AG04450 (cell line): ENCODE results near the gene SLC39A13. TPM values are rescaled to one million over a fixed set of nuclear protein-coding genes. Genes with fewer than 3 reads are reported as not detected.

ENCODE experiments used
- CTCF ChIA-PET: fragments of 300-600, 350-600 bp; formaldehyde crosslinking; extraction: SDS; loops from one replicate; lab custom pipeline; 2022; ENCODE audit warnings: antibody characterized with exemption, inconsistent platforms; lab: Charles Lee
- POLR2A ChIA-PET: fragments of 350-600 bp; formaldehyde crosslinking; extraction: SDS; loops from one replicate; lab custom pipeline; 2021; ENCODE audit warnings: antibody characterized with exemption, inconsistent platforms; lab: Yijun Ruan, JAX
- DNase-seq: peaks from one replicate; pipeline ENCODE4 v3.0.0-alpha.2; 2011; ENCODE audit warnings: low read depth, low spot score
- H3K27ac ChIP-seq: one replicate; pipeline ENCODE4 v1.5.1; 2012; ENCODE audit warnings: low read depth, low read length, control low read depth
- H3K27me3 ChIP-seq: one replicate; pipeline ENCODE4 v1.6.0; 2012; ENCODE audit warnings: low read length; ENCODE audit not compliant: control insufficient read depth, insufficient read depth
- H3K4me3 ChIP-seq: 2 replicates; pipeline ENCODE4 v1.5.1; 2011; ENCODE audit warnings: mild to moderate bottlenecking, low read depth, low read length, control low read depth
- H3K9me3 ChIP-seq: 2 replicates; pipeline ENCODE4 v1.5.1; 2012; ENCODE audit warnings: low read length; ENCODE audit not compliant: control insufficient read depth, insufficient read depth
- polyA plus RNA-seq: library from polyadenylated mRNA; depleted of rRNA; stranded (reverse); fragments of >200 nt; gene quantifications from 2 replicates; pipeline ENCODE4 v1.2.3, GENCODE V29; 2011
- TF ChIP-seq, protein P1 (sequence below): IDR thresholded peaks from 2 replicates; pipeline ENCODE4 v1.5.1; 2011; ENCODE audit warnings: low read depth, low read length, control low read depth, inconsistent platforms

SLC39A13 gene
- polyA plus RNA-seq, 1 experiment = 54.4 TPM

DNA sequence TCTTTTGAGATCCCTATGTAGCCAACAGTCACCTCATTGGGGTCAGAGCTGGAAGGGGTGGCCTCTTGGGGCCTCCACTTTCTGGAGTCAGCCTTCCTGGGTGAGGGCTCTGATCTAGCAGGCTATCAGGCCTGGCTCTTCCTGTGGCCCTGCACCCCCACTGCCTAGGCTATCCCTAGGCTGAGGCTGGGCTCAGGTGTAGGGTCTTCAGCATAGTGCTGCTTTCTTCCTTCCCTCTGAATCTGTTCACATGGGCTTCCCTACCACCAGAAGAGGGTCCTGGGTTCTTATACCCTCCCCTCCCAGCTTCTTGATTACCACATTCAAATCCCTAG lies 29.6 kb upstream of the SLC39A13 start:
- CTCF ChIA-PET = no interaction called here
- H3K27ac ChIP-seq = no peak overlapping the region
- no peak for DNase-seq
- no peaks in the 10 kb centered on the region; the same call in 1 of the 2 replicates for H3K9me3 ChIP-seq
- POLR2A ChIA-PET = no interaction called here
- H3K4me3 ChIP-seq = no peak overlapping the region
- no peaks in the 10 kb centered on the region for H3K27me3 ChIP-seq
- TF ChIP-seq, protein P1, sequence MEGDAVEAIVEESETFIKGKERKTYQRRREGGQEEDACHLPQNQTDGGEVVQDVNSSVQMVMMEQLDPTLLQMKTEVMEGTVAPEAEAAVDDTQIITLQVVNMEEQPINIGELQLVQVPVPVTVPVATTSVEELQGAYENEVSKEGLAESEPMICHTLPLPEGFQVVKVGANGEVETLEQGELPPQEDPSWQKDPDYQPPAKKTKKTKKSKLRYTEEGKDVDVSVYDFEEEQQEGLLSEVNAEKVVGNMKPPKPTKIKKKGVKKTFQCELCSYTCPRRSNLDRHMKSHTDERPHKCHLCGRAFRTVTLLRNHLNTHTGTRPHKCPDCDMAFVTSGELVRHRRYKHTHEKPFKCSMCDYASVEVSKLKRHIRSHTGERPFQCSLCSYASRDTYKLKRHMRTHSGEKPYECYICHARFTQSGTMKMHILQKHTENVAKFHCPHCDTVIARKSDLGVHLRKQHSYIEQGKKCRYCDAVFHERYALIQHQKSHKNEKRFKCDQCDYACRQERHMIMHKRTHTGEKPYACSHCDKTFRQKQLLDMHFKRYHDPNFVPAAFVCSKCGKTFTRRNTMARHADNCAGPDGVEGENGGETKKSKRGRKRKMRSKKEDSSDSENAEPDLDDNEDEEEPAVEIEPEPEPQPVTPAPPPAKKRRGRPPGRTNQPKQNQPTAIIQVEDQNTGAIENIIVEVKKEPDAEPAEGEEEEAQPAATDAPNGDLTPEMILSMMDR = no peak

DNA sequence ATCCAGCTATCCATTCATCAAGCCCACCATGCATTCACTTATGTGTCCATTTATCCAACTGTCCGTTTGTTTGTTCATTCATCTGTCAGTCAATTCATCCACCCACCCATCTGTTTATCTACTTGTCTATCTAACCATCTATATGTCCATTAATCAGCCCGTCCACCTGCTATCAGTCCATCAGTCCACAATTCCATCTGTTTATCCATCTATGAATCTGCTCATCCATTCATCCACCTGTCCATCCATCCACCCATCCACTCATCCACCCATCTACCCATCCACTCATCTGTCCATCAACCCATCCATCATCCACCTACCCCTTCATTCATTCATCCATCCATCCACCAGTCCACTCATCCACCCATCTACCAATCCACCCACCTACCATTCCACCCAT lies 29.1 kb upstream of the SLC39A13 start:
- Histone ChIP-seq H3K4me3 (no peak overlapping the region), H3K27ac (no peak overlapping the region), H3K9me3 (no peaks in the 10 kb centered on the region; the same call in 1 of the 2 replicates), H3K27me3 (no peaks in the 10 kb centered on the region)
- no peak for DNase-seq
- ChIA-PET CTCF (no interaction called here), POLR2A (no interaction called here)
- TF ChIP-seq, protein P1 = no peak

DNA sequence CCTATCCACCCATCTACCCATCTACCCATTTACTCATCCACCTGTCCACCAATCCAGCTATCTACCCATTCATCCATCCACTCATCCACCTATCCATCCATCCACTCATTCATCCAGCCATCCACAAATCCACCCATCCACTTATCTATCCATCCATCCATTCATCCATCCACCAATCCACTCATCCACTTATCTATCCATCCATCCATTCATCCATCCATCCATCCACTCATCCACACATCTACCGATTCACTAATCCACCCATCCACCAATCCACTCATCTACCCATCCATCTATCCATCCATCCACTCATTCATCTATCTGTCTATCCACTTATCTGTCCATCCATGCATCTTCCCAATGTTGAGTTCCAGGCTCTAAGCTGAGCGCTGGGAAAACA lies 28.3 kb upstream of the SLC39A13 start:
- Histone ChIP-seq H3K4me3 (no peak overlapping the region), H3K27ac (no peak overlapping the region), H3K9me3 (no peaks in the 10 kb centered on the region; the same call in 1 of the 2 replicates), H3K27me3 (no peaks in the 10 kb centered on the region)
- DNase-seq = no peak
- TF ChIP-seq, protein P1 = no peak
- ChIA-PET CTCF (no interaction called here), POLR2A (no interaction called here)

DNA sequence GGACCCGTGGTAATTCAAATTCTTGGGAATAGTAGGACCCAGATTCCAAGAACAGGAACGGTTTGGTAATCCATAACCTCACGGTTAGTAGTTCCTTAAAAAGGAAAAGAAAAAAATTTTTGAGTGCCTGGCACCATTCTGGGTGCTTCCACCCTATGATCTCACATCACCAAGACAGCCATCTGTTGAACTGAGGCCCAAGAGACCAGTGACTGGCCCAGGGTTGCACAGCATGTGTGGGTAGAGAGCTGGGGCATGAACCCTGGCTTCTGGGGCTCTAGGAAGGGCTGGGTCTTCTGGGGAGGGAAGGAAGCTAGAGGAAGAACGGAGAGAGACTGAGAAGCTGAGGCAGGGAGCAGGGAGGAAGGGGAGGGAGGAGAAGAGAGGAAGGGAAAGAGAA lies 25.3 kb upstream of the SLC39A13 start:
- H3K27ac ChIP-seq = no peak overlapping the region
- no peak for DNase-seq
- H3K27me3 ChIP-seq = no peaks in the 10 kb centered on the region
- H3K9me3 ChIP-seq = no peaks in the 10 kb centered on the region
- POLR2A ChIA-PET = no interaction called here
- CTCF ChIA-PET = interaction anchor here (0.6 to 2.0 kb wide), 2 partner anchors 9 to 71 kb away, joined by 6 to 11 read pairs; no protein-coding TSS in a partner anchor
- no peak overlapping the region for H3K4me3 ChIP-seq
- TF ChIP-seq, protein P1 = no peak

DNA sequence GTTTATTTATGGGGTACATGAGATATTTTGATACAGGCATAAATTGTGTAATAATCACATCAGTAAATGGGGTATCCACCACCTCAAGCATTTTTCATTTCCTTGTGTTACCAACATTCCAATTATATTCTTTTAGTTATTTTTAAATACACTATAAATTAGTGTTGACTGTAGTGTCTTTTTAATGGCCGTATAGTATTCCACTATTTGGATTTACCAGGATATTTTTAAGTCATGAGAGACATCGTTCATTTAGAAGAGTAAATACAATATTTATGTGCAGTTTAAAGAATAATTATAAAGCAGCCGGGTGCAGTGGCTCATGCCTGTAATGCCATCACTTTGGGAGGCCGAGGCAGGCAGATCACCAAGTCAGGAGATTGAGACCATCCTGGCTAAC lies 23.9 kb upstream of the SLC39A13 start:
- DNase-seq = no peak
- Histone ChIP-seq H3K9me3 (no peaks in the 10 kb centered on the region), H3K27me3 (no peaks in the 10 kb centered on the region), H3K27ac (no peak overlapping the region), H3K4me3 (no peak overlapping the region)
- ChIA-PET CTCF (no interaction called here), POLR2A (no interaction called here)
- TF ChIP-seq, protein P1 = no peak
